Hepatocyte (in vitro differentiated cells): ENCODE measurements around the gene NEUROG1. TPM values are rescaled to one million over a fixed set of nuclear protein-coding genes. Genes with fewer than 3 reads are reported as not detected.

Experiments used
- DNase-seq: peaks from one replicate; pipeline ENCODE4 v3.0.0-alpha.2; 2016; ENCODE audit warnings: low spot score
- H2AFZ ChIP-seq: fragments of 200-600 bp; sonication (generic); 2 replicates; pipeline ENCODE4 v1.6.0; 2016; ENCODE audit warnings: antibody characterized with exemption, mild to moderate bottlenecking
- H3K27ac ChIP-seq: fragments of 200-600 bp; sonication (generic); 2 replicates; pipeline ENCODE4 v1.5.1; 2016; ENCODE audit warnings: mild to moderate bottlenecking
- H3K27me3 ChIP-seq: fragments of 200-600 bp; sonication (generic); 2 replicates; pipeline ENCODE4 v1.6.1; 2016
- H3K36me3 ChIP-seq: fragments of 200-600 bp; sonication (generic); replicated peaks from 2 replicates; pipeline ENCODE4 v1.5.1; 2016; ENCODE audit warnings: low read depth; ENCODE audit not compliant: insufficient read depth
- H3K4me1 ChIP-seq: fragments of 200-600 bp; sonication (generic); 2 replicates; pipeline ENCODE4 v1.5.1; 2016; ENCODE audit warnings: mild to moderate bottlenecking, moderate library complexity; ENCODE audit not compliant: insufficient read depth
- H3K4me2 ChIP-seq: fragments of 200-600 bp; sonication (generic); 2 replicates; pipeline ENCODE4 v1.6.0; 2016
- H3K4me3 ChIP-seq: fragments of 200-600 bp; sonication (generic); 2 replicates; pipeline ENCODE4 v1.5.1; 2016; ENCODE audit warnings: mild to moderate bottlenecking
- H3K79me2 ChIP-seq: fragments of 200-600 bp; sonication (generic); 2 replicates; pipeline ENCODE4 v1.6.0; 2017; ENCODE audit warnings: mild to moderate bottlenecking
- H3K9me2 ChIP-seq: fragments of 200-600 bp; sonication (generic); replicated peaks from 2 replicates; pipeline ENCODE4 v1.6.0; 2017; ENCODE audit warnings: mild to moderate bottlenecking; ENCODE audit not compliant: insufficient read depth
- H3K9me3 ChIP-seq: fragments of 200-600 bp; sonication (generic); 2 replicates; pipeline ENCODE4 v1.5.1; 2016; ENCODE audit warnings: low read depth, mild to moderate bottlenecking
- H4K20me1 ChIP-seq: fragments of 200-600 bp; sonication (generic); 2 replicates; pipeline ENCODE4 v1.6.0; 2016; ENCODE audit warnings: mild to moderate bottlenecking; ENCODE audit not compliant: insufficient read depth, poor library complexity, severe bottlenecking
- CTCF ChIP-seq: fragments of 200-600 bp; sonication (generic); IDR thresholded peaks from 2 replicates; pipeline ENCODE4 v1.5.1; 2016; ENCODE audit warnings: antibody characterized with exemption, mild to moderate bottlenecking; ENCODE audit not compliant: poor library complexity
- EZH2 ChIP-seq: fragments of 200-600 bp; sonication (generic); IDR thresholded peaks from 2 replicates; pipeline ENCODE4 v1.6.1; 2016; ENCODE audit warnings: antibody characterized with exemption, mild to moderate bottlenecking, borderline replicate concordance
- EZH2phosphoT487 ChIP-seq: fragments of 200-600 bp; sonication (generic); IDR thresholded peaks from one replicate; pipeline ENCODE4 v1.6.1; 2018; ENCODE audit warnings: antibody characterized with exemption, mild to moderate bottlenecking, low read depth, moderate library complexity; ENCODE audit not compliant: unreplicated experiment, severe bottlenecking
- WGBS: methylation state at CpG from one replicate; pipeline ENCODE4 v1.1.6; 2016; ENCODE audit warnings: low lambda C conversion rate; ENCODE audit errors: missing lambda C conversion rate; 5-methylcytosine and 5-hydroxymethylcytosine counted together
- polyA plus RNA-seq: library from polyadenylated mRNA; unstranded; fragments of >200 nt; fragmentation: Nextera tagmentation; extraction: Ambion mirVana; gene quantifications from 2 replicates; pipeline ENCODE4 v1.2.1, GENCODE V29; 2016
- total RNA-seq: library from RNA; depleted of rRNA; stranded (reverse); fragments of >200 nt; gene quantifications from 2 replicates; pipeline ENCODE4 v1.2.3, GENCODE V29; 2014

Gene NEUROG1
- total and polyA plus RNA-seq, 2 experiments from 2014 or later, result not detected

GRCh38 chr5:135541807-135542502 is 6.2 kb upstream of the NEUROG1 start:
- H3K27me3 ChIP-seq, result peaks cover 100% of the 10 kb centered on the region

GRCh38 chr5:135539430-135540005 is 3.8 kb upstream of the NEUROG1 start:
- 75% methylated on average over 4 of the region's 4 CpGs for WGBS
- H3K27me3 ChIP-seq, result peaks cover 100% of the 10 kb centered on the region

More at GRCh38 chr5:135541807-135542502, 6.2 kb upstream of the NEUROG1 start:
- H3K9me3 ChIP-seq, result no peaks in the 10 kb centered on the region
- H3K4me1 ChIP-seq, result peaks cover 18% of the 10 kb centered on the region
- no peak for DNase-seq
- no peaks in the 10 kb centered on the region for H3K79me2 ChIP-seq
- H3K36me3 ChIP-seq, result no peaks in the 10 kb centered on the region
- no peak overlapping the region for H3K4me2 ChIP-seq
- H3K9me2 ChIP-seq, result no peaks in the 10 kb centered on the region
- no peak overlapping the region for H2AFZ ChIP-seq
- 48% methylated on average over 10 of the region's 11 CpGs for WGBS
- H3K4me3 ChIP-seq, result no peak overlapping the region
- no peak for TF ChIP-seq EZH2phosphoT487
- TF ChIP-seq EZH2, result no peak
- TF ChIP-seq CTCF, result no peak
- no peak overlapping the region for H3K27ac ChIP-seq
- H4K20me1 ChIP-seq, result no peaks in the 10 kb centered on the region

DNA sequence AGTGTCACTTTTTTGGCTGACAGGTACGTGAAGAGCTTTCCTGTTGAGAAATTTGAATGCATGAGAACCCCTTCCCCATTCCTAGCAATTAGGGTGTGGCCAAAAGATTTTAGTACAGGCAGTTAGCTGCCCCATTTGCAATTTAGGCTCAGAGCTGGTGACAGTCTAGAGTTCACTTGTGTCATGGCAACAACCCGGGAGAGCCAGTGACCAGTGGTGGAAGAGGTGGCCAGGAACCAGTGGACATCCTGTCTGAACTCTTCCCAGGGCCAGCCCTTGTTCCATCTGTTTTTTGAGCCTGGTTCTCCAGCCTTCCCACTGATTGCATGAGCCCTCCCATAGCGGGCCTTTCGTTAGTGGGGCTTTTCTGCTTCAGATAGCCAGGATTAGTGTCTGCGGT is 2.5 kb upstream of the NEUROG1 start:
- Histone ChIP-seq H4K20me1 (no peaks in the 10 kb centered on the region), H3K79me2 (no peaks in the 10 kb centered on the region), H3K4me3 (no peak overlapping the region), H3K27me3 (peaks cover 100% of the 10 kb centered on the region), H3K4me2 (no peak overlapping the region), H3K9me2 (no peaks in the 10 kb centered on the region), H3K9me3 (no peaks in the 10 kb centered on the region), H3K4me1 (peaks cover 2% of the 10 kb centered on the region), H2AFZ (no peak overlapping the region), H3K36me3 (no peaks in the 10 kb centered on the region), H3K27ac (no peak overlapping the region)
- TF ChIP-seq EZH2phosphoT487 (no peak), EZH2 (no peak), CTCF (no peak)
- no peak for DNase-seq
- WGBS, result 85% methylated on average over 5 of the region's 5 CpGs

More at GRCh38 chr5:135539430-135540005, 3.8 kb upstream of the NEUROG1 start:
- Histone ChIP-seq H4K20me1 (no peaks in the 10 kb centered on the region), H3K4me2 (no peak overlapping the region), H3K4me3 (no peak overlapping the region), H3K9me2 (no peaks in the 10 kb centered on the region), H3K79me2 (no peaks in the 10 kb centered on the region), H2AFZ (no peak overlapping the region), H3K9me3 (no peaks in the 10 kb centered on the region), H3K27ac (no peak overlapping the region), H3K36me3 (no peaks in the 10 kb centered on the region), H3K4me1 (peaks cover 14% of the 10 kb centered on the region)
- DNase-seq, result no peak
- TF ChIP-seq EZH2 (no peak), EZH2phosphoT487 (no peak), CTCF (no peak)
